C4-2B (cell line): Measurements from ENCODE around the gene MAP3K7.

Experiments
- ZFX ChIP-seq: fragments of 450-650 bp; IDR thresholded peaks from 2 replicates; pipeline ENCODE4 v1.6.1; 2017
- TF ChIP-seq, protein P1 (sequence below): fragments of 450-650 bp; conservative IDR thresholded peaks from 2 replicates; pipeline ENCODE4 v1.5.1; 2017; ENCODE audit warnings: mild to moderate bottlenecking

DNA sequence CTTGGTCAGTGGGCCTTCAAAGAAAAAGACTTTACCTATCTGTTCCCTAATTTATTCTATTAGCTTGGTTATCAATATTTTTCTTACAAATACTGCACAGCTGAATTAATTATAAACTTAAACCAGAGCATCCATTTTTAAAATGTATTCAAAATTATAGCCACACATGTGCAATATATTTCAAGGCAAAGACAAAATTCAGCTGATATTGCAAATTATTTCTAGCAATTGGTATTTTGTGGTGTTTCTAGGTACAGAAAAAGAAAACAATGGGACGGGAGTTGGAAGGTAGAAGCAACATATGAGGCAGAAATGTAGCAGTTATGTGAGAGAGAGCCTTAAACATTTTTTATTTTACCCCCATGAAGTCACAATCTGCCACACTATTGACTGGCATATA is 64.9 kb downstream of the MAP3K7 start:
- no peak for TF ChIP-seq ZFX
- TF ChIP-seq, protein P1, sequence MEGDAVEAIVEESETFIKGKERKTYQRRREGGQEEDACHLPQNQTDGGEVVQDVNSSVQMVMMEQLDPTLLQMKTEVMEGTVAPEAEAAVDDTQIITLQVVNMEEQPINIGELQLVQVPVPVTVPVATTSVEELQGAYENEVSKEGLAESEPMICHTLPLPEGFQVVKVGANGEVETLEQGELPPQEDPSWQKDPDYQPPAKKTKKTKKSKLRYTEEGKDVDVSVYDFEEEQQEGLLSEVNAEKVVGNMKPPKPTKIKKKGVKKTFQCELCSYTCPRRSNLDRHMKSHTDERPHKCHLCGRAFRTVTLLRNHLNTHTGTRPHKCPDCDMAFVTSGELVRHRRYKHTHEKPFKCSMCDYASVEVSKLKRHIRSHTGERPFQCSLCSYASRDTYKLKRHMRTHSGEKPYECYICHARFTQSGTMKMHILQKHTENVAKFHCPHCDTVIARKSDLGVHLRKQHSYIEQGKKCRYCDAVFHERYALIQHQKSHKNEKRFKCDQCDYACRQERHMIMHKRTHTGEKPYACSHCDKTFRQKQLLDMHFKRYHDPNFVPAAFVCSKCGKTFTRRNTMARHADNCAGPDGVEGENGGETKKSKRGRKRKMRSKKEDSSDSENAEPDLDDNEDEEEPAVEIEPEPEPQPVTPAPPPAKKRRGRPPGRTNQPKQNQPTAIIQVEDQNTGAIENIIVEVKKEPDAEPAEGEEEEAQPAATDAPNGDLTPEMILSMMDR, result no peak
